Transverse colon (tissue), 4 donors: ENCODE data around the gene ZNF516. TPM values are rescaled to one million over a fixed set of nuclear protein-coding genes. Genes with fewer than 3 reads are reported as not detected.

Source experiments
- DNase-seq: peaks from one replicate; pipeline ENCODE4 v3.0.0-alpha.2; 2019
- H3K27ac ChIP-seq, 4 donors: fragments of 200-600 bp; sonication (generic); 2 replicates each; pipeline ENCODE4 v1.5.1; 2016 to 2018; ENCODE audit warnings: inconsistent platforms in 4 of 4
- H3K27me3 ChIP-seq: fragments of 200-600 bp; sonication (generic); 2 replicates; pipeline ENCODE4 v1.5.1; 2017; ENCODE audit warnings: inconsistent platforms
- H3K36me3 ChIP-seq, 4 donors: fragments of 200-600 bp; sonication (generic); 2 replicates each; pipeline ENCODE4 v1.5.1; 2017 to 2019; ENCODE audit warnings: inconsistent platforms in 4 of 4
- H3K4me1 ChIP-seq, 4 donors: fragments of 200-600 bp; sonication (generic); 2 replicates each; pipeline ENCODE4 v1.5.1; 2017 to 2020; ENCODE audit warnings: inconsistent platforms in 4 of 4
- H3K4me3 ChIP-seq, 4 donors: fragments of 200-600 bp; sonication (generic); 1 replicate in 1 of 4; 2 replicates in 3 of 4; pipeline versions ENCODE4 v1.5.1 to v1.6.1; 2017 to 2019; ENCODE audit warnings: inconsistent platforms in 4 of 4
- H3K9me3 ChIP-seq, 2 donors: fragments of 200-600 bp; sonication (generic); 2 replicates each; pipeline ENCODE4 v1.5.1; 2017 to 2019; ENCODE audit warnings: inconsistent platforms in 2 of 2
- CTCF ChIP-seq, 5 experiments: fragments of 200-600 bp in 3 of 5; fragments of 450-650 bp in 2 of 5; sonication (generic) in 3 of 5; IDR thresholded peaks; 1 replicate in 2 of 5; 2 replicates in 3 of 5; pipeline ENCODE4 v1.5.1; 2016 to 2017; ENCODE audit warnings: antibody characterized with exemption in 5 of 5, inconsistent platforms in 3 of 5, mild to moderate bottlenecking in 2 of 5, moderate library complexity in 1 of 5
- EP300 ChIP-seq: sonication (generic); formaldehyde crosslinking; IDR thresholded peaks from one replicate; pipeline ENCODE4 v1.6.1; 2017; ENCODE audit warnings: antibody characterized with exemption, low read depth
- POLR2A ChIP-seq: fragments of 450-650 bp; IDR thresholded peaks from one replicate; pipeline ENCODE4 v1.6.1; 2016; ENCODE audit warnings: antibody characterized with exemption, mild to moderate bottlenecking, moderate library complexity
- POLR2AphosphoS5 ChIP-seq, 3 donors: sonication (generic); formaldehyde crosslinking; IDR thresholded peaks; one replicate each; pipeline ENCODE4 v1.6.1; 2016; ENCODE audit warnings: antibody characterized with exemption in 3 of 3
- WGBS, 2 donors: methylation state at CpG; one replicate each; pipeline ENCODE4 v1.1.5; 2018; ENCODE audit warnings: low coverage in 1 of 2; 5-methylcytosine and 5-hydroxymethylcytosine counted together
- in situ Hi-C, 4 donors: fragments of 200-750 bp; cut with MboI; loops; one replicate each; pipeline versions ENCODE4 v1.15.0 to v1.15.1; 2017; ENCODE audit warnings: low sequenced_read_pairs in 3 of 4, low pct_ligation_motif_present in 1 of 4, low pct_unique_long_range_greater_than_20kb in 1 of 4
- intact Hi-C: fragments of 100-400 bp; cut with DNase I; formaldehyde crosslinking; loops from one replicate; pipeline ENCODE4 v1.15.1; 2023; ENCODE audit warnings: low total_unique reads
- total RNA-seq, 4 donors: library from RNA; depleted of rRNA; stranded (reverse); fragments of >200 nt; gene quantifications; one replicate each; pipeline ENCODE4 v1.1.0, GENCODE V29; 2016

The ZNF516 gene
- total RNA-seq, 4 donors from 2014 or later: 19.4 to 37.8 (median 26.7) TPM

- DNase-seq: no peak
- Histone ChIP-seq H3K36me3 (no peaks in the 10 kb centered on the region), H3K27me3 (no peaks in the 10 kb centered on the region), H3K4me3 (no peak overlapping the region), H3K9me3 (no peaks in the 10 kb centered on the region), H3K27ac (no peak overlapping the region), H3K4me1 (peaks cover 0 to 10% (median 2%) of the 10 kb centered on the region in 4 donors)
- intact Hi-C loops: loop anchor here (5.0 kb wide), 1 partner anchor 220 kb away; no protein-coding TSS in a partner anchor
- in situ Hi-C loops: loop anchor here in 3 of 4 donors (10.0 kb wide), 2 partner anchors 282 to 302 kb away; no protein-coding TSS in a partner anchor
- WGBS, 2 donors: 87 to 94% methylated on average over 3 to 39 of the region's 43 CpGs
- no peak for TF ChIP-seq POLR2AphosphoS5 (IDR thresholded peaks at IDR 0.05)
- no peak for TF ChIP-seq CTCF (IDR thresholded peaks at IDR 0.05)
- no peak for TF ChIP-seq POLR2A
- TF ChIP-seq EP300: no peak
Observed at GRCh38 chr18:76402026-76402990, 92.7 kb downstream of the ZNF516 start.

- no peaks in the 10 kb centered on the region for H3K27me3 ChIP-seq
- no peaks in the 10 kb centered on the region for H3K36me3 ChIP-seq
- no peak overlapping the region for H3K4me3 ChIP-seq
- TF ChIP-seq CTCF (IDR thresholded peaks at IDR 0.05) (no peak), EP300 (no peak), POLR2A (no peak), POLR2AphosphoS5 (IDR thresholded peaks at IDR 0.05) (no peak)
- peaks cover 0 to 10% (median 2%) of the 10 kb centered on the region in 4 donors for H3K4me1 ChIP-seq
- intact Hi-C loops (loop anchor here (5.0 kb wide), 1 partner anchor 221 kb away; no protein-coding TSS in a partner anchor), in situ Hi-C loops (loop anchor here in 3 of 4 donors (10.0 kb wide), 2 partner anchors 283 to 303 kb away; no protein-coding TSS in a partner anchor)
- H3K9me3 ChIP-seq: no peaks in the 10 kb centered on the region
- H3K27ac ChIP-seq: no peak overlapping the region
- no peak for DNase-seq
- 76 to 82% methylated on average over 8 to 25 of the region's 25 CpGs for WGBS, 2 donors
Observed at GRCh38 chr18:76401498-76401897, 93.5 kb downstream of the ZNF516 start.

- no peak overlapping the region for H3K27ac ChIP-seq
- no peaks in the 10 kb centered on the region for H3K27me3 ChIP-seq
- H3K9me3 ChIP-seq: no peaks in the 10 kb centered on the region
- intact Hi-C loops: loop anchor here (5.0 kb wide), 2 partner anchors 222 to 312 kb away; no protein-coding TSS in a partner anchor
- WGBS, 2 donors: 85 to 86% methylated on average over 6 to 14 of the region's 14 CpGs
- TF ChIP-seq EP300 (no peak), POLR2AphosphoS5 (IDR thresholded peaks at IDR 0.05) (no peak), CTCF (IDR thresholded peaks at IDR 0.05) (no peak), POLR2A (no peak)
- H3K4me1 ChIP-seq: peaks cover 0 to 10% (median 2%) of the 10 kb centered on the region in 4 donors
- no peak overlapping the region for H3K4me3 ChIP-seq
- no peak for DNase-seq
- H3K36me3 ChIP-seq: no peaks in the 10 kb centered on the region
- in situ Hi-C loops: loop anchor here (10.0 kb wide), 3 partner anchors 285 to 305 kb away; no protein-coding TSS in a partner anchor
Observed at GRCh38 chr18:76399613-76400391, 95.2 kb downstream of the ZNF516 start.
